Endothelial cell of umbilical vein (primary cell): ENCODE measurements around the gene ZNF311.

ENCODE experiments used
- POLR2A ChIP-seq: IDR thresholded peaks from 2 replicates; pipeline ENCODE4 v1.6.1; 2012; ENCODE audit warnings: low read depth, mild to moderate bottlenecking, control low read depth, low read length
- POLR2AphosphoS5 ChIP-seq: IDR thresholded peaks from 2 replicates; pipeline ENCODE4 v1.6.1; 2012; ENCODE audit warnings: low read depth, mild to moderate bottlenecking, control low read depth, low read length, moderate library complexity; ENCODE audit not compliant: insufficient read depth
- TF ChIP-seq, protein P1 (sequence below), 2 donors: IDR thresholded peaks; 1 replicate in 1 of 2; 2 replicates in 1 of 2; pipeline ENCODE4 v1.5.1; 2011; ENCODE audit warnings: low read length in 2 of 2, mild to moderate bottlenecking in 2 of 2, moderate library complexity in 2 of 2, control low read depth in 1 of 2, inconsistent platforms in 1 of 2, low read depth in 1 of 2; ENCODE audit not compliant: insufficient read depth in 1 of 2; ENCODE audit errors: extremely low read depth in 1 of 2

DNA sequence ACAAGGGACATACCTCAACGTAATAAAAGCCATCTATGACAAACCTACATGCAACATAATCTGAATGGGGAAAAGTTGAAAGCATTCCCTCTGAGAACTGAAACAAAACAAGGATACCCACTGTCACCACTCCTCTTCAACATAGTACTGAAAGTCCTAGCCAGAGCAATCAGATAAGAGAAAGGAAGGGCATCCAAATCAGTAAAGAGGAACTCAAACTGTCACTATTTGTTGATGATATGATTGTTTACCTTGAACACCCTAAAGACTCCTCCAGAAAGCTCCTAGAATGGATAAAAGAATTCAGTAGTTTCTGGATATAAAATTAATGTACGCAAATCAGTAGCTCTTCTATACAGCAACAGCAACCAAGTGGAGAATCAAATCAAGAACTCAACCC lies 39.4 kb downstream of the ZNF311 start:
- TF ChIP-seq, protein P1, sequence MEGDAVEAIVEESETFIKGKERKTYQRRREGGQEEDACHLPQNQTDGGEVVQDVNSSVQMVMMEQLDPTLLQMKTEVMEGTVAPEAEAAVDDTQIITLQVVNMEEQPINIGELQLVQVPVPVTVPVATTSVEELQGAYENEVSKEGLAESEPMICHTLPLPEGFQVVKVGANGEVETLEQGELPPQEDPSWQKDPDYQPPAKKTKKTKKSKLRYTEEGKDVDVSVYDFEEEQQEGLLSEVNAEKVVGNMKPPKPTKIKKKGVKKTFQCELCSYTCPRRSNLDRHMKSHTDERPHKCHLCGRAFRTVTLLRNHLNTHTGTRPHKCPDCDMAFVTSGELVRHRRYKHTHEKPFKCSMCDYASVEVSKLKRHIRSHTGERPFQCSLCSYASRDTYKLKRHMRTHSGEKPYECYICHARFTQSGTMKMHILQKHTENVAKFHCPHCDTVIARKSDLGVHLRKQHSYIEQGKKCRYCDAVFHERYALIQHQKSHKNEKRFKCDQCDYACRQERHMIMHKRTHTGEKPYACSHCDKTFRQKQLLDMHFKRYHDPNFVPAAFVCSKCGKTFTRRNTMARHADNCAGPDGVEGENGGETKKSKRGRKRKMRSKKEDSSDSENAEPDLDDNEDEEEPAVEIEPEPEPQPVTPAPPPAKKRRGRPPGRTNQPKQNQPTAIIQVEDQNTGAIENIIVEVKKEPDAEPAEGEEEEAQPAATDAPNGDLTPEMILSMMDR (IDR thresholded peaks at IDR 0.05; ENCODE audit: extremely low read depth in 1 of 2, insufficient read depth in 1 of 2, low read depth in 1 of 2, low read length in 2 of 2), result no peak
- no peak for TF ChIP-seq POLR2A
- no peak for TF ChIP-seq POLR2AphosphoS5
